NCI-H2227 (cell line): ENCODE measurements around the gene HADHA.

Source experiments
- DNase-seq: peaks from one replicate; lab custom pipeline; 2025; ENCODE audit not compliant: unreplicated experiment; lab: John Stamatoyannopoulos, UW

HADHA gene

GRCh38 chr2:26195040-26195984 lies 49.1 kb downstream of the HADHA start:
- no peak for DNase-seq

DNA sequence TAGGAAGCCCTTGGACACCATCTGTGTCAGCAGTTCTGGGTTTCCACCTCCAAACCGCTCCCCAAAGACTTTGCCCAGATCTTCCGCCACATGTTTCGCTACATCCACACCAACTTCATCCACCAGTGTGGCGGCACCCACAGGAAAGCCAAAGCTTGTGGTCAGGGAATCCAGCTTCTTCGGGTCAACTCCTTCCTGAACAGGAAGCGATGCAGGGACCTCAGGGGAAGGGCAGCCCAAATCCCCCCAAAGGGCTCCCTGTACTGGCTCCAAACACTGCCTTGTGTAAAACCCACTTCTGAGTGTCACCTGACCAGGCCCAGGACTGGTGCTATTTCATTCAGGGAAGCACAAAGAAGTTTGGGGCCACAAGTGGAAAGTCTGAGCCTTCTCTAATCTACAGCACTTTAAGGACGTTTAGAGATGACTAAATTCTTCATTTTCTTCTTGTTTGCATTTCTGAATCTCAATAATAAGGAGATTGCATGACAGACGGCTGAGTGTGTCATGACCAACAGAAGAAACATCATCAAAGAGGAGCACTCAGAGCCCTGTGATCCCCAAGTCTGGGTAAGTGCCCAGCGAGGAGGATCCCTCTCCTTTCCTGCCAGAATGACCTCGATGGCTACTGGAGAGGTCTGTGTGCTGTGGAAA lies 50.7 kb downstream of the HADHA start:
- DNase-seq: no peak

DNA sequence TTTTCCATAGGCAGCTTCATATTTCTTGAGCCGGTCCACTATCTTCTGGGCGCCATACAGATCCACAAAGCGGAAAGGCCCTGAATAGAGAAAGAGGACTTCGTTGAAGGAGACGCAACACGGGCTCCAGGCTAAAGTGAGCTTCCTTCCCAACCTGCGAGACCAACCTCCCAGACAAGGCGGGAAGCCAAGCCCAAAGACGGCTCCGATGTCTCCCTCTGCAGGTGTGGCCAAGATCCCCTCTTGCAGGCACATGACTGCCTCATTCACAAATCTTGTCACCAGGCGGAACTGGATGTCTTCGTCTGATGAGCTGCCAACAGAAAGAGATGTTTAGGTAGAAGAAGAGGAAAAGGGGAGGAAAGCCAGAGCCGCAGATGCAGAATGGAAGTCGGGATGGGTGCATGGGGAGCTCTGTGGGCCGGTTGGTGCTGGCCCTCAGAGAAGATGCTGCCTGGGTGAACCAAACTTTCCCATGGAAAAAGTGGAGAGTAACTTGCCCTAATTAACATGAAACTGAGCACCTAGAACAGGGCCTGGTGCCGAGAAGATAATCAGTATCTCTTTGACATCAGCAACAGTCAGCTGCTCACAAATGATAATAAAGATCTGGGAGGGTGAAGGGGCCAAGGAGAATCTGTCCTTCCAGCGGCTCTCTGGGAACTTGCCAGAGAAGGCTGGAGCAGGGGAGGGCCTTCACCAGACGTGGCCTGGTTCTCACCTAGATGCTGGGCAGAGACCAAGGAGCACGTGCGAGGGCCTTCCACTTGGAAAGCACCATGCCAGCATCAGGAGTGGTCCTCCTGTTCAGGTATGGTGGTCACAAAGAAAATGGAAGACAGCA lies 52.9 kb downstream of the HADHA start:
- no peak for DNase-seq

- no peak for DNase-seq
Observed at GRCh38 chr2:26190369-26190768, 54.1 kb downstream of the HADHA start.

- no peak for DNase-seq
Observed at GRCh38 chr2:26189751-26190150, 54.7 kb downstream of the HADHA start.

- DNase-seq: no peak
Observed at GRCh38 chr2:26189123-26189522, 55.3 kb downstream of the HADHA start.

DNA sequence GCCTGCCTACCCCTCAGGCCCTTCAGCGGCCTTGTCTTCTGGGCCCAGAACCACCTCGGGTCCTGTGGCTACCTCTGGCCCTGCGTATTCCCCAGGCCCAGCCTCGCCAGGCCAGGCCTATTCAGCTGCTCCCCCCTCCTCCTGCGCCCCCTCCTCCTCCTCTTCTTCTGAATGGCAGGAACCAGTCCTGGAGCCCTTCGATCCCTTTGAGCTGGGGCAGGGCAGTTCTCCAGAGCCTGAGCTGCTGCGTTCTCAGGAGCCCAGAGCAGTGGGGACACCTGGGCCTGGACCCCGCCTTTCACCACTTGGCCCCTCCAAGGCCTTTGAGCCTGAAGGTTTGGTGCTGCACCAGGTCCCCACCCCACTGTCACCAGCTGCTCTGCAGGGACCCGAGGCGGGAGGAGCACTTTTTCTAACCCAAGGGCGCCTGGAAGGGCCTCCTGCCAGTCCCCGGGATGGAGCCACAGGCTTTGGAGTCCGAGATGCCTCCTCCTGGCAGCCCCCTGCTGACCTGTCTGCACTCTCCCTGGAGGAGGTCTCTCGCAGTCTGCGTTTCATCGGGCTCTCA lies 56.8 kb downstream of the HADHA start:
- DNase-seq: no peak

- DNase-seq: no peak
Observed at GRCh38 chr2:26187114-26187513, 57.3 kb downstream of the HADHA start.

GRCh38 chr2:26185954-26186770 lies 58.3 kb downstream of the HADHA start:
- DNase-seq: no peak

- no peak for DNase-seq
Observed at GRCh38 chr2:26185304-26185928, 59.0 kb downstream of the HADHA start.

- DNase-seq: peak; percentile 94
Observed at GRCh38 chr2:26184555-26185303, 59.7 kb downstream of the HADHA start.

DNA sequence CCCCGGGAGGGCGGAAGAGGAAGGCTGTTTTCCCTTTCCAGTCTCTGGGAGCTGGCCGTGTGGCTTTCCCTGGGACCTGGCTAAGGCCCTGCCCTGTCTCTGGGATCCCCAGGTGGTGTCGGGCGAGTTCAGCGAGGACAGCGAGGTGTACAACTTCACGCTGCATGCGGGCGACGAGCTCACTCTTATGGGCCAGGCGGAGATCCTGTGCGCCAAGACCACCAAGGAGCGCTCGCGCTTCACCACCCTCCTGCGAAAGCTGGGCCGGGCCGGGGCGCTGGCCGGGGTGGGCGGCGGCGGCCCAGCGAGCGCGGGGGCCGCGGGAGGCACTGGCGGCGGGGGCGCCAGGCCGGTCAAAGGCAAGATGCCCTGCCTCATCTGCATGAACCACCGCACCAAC lies 60.3 kb downstream of the HADHA start:
- DNase-seq: no peak

DNA sequence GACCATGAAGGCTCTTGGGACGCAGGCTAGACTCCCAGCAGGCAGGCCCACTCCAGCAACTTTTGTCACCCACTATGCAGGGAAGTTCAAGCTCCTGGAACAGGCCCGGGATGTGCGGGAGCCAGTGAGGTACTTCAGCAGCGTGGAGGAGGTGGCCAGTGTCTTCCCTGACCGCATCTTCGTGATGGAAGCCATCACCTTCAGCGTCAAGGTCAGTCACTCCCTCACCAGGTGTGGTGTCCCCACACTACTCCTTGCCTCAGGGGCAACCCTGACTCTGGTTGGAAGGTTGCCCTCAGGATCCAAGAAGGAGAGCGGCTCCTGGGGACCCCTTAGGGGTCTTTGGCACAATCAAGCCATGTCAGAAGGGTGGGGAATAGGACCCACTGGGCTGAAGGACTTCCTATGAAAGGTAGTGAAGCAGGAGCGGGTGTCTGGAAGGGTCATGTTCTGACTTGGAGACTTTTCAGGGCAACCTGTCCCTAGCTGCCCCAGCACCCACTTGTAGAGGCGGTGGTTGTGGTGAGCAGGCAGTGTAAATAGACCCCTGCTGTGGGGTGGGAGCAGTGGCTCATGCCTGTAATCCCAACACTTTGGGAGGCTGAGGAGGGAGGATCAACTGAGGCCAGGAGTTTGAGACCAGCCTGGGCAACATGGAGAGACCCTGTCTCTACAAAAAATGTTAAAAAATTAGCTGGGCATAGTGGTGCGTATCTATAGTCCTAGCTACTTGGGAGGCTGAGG lies 61.4 kb downstream of the HADHA start:
- DNase-seq: no peak

GRCh38 chr2:26182441-26182840 lies 62.0 kb downstream of the HADHA start:
- DNase-seq: no peak

DNA sequence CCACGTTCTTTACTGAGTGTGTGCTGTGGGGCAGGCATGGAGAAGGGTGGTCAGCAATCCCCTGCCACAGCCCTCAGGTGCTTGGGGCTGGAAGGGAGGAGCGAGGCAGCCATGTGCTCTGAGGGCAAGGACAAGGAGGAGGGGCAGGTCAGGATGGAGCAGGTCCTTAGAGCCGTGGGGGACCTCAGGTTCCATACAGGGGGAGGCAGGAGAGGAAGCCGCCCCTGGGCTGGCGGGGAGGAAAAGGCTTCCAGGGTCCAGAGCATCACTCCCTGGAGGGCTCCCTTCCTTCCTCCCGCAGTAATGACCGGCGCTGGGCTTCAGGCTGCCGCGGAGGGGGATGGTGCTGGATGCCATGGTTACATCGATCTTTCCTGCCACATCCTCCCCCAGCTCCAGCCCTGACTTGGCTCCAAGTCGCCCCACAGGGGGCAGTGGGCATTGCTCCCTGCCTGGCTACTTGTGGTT lies 65.0 kb downstream of the HADHA start:
- DNase-seq: peak; percentile 73

- DNase-seq: peak; percentile 65
Observed at GRCh38 chr2:26178746-26179436, 65.5 kb downstream of the HADHA start.

DNA sequence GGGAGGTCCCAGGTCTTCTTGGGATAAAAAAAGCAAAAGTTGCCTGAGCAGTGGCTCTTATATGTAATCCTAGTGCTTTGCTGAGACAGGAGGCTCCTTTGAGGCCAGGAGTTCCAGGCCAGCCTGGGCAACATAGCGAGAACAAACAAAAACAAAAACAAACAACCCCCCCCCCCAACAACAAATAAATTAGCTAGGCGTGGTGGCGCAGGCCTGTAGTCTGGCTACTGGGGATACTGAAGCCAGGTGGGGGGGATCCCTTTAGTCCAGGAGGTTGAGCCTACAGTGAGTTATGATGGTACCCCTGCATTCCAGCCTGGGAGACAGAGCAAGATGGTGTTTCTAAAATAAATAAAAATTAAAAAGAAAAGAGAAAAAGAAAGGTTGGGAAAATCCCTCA lies 66.2 kb downstream of the HADHA start:
- no peak for DNase-seq

DNA sequence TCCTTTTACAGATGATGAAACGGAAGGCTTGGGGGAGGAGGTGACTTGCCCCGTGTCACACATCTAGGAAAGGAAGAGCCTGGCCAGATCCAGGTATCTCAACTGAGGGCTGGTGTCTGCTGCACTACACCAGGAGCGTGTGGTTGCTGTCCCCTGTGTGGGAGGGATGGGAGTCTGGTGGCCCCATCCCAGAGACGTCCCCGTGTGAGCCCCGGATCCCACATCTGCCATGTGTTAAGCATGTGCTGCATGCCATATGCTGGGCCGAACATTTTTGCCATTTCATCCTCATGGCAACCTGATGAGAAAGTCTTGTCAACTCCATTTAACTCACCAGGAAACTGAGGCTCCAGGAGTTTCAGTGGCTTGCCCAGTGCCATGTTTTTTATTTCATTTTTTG lies 67.3 kb downstream of the HADHA start:
- no peak for DNase-seq
